Measurements from ENCODE around the gene HAND2. TPM values are rescaled to one million over a fixed set of nuclear protein-coding genes. Genes with fewer than 3 reads are reported as not detected.

HAND2 gene
- total RNA-seq, 6 experiments from 2014 or later: 2.1 to 11.2 (median 6.2) TPM

GRCh38 chr4:173531086-173531965 lies 1.3 kb upstream of the HAND2 start:
- Histone ChIP-seq H3K27me3 (peaks cover 0 to 57% of the 10 kb centered on the region in 2 donors), H3K4me3 (peak overlapping the region; percentile 12 to 35 (median 25)), H3K4me1 (peaks cover 0 to 7% (median 0%) of the 10 kb centered on the region in 4 donors), H3K36me3 (no peaks in the 10 kb centered on the region), H3K9me3 (no peaks in the 10 kb centered on the region), H3K27ac (peak overlapping the region; percentile 37 to 63 (median 61))
- ATAC-seq (no peak), DNase-seq (no peak)
- intact Hi-C loops (cut with DNase I): no loop called here
- TF ChIP-seq POLR2A (IDR thresholded peaks at IDR 0.05) (no peak), CTCF (IDR thresholded peaks at IDR 0.05) (no peak)
- WGBS (ENCODE audit: insufficient coverage, low coverage, low lambda C conversion rate, missing lambda C conversion rate): 8% methylated on average over 30 of the region's 52 CpGs

GRCh38 chr4:173530326-173531085 lies 477 bp upstream of the HAND2 start:
- ATAC-seq: no peak

GRCh38 chr4:173528378-173529321 lies 1.4 kb downstream of the HAND2 start:
- TF ChIP-seq POLR2A (IDR thresholded peaks at IDR 0.05): no peak
- TF ChIP-seq CTCF (IDR thresholded peaks at IDR 0.05): no peak
- WGBS (ENCODE audit: insufficient coverage, low coverage, low lambda C conversion rate, missing lambda C conversion rate): 6% methylated on average over 27 of the region's 75 CpGs
- Histone ChIP-seq H3K9me3 (no peaks in the 10 kb centered on the region), H3K4me3 (peak overlapping the region; percentile 14 to 40 (median 23)), H3K27me3 (peaks cover 0 to 58% of the 10 kb centered on the region in 2 donors), H3K27ac (peak overlapping the region; percentile 49 to 70 (median 56)), H3K4me1 (peaks cover 0 to 7% (median 0%) of the 10 kb centered on the region in 4 donors), H3K36me3 (no peaks in the 10 kb centered on the region)
- intact Hi-C loops (cut with DNase I): no loop called here
- DNase-seq (no peak), ATAC-seq (no peak)

More at GRCh38 chr4:173530326-173531085, 477 bp upstream of the HAND2 start:
- Histone ChIP-seq H3K27ac (peak overlapping the region; percentile 37 to 63 (median 61)), H3K36me3 (no peaks in the 10 kb centered on the region), H3K4me1 (peaks cover 0 to 7% (median 0%) of the 10 kb centered on the region in 4 donors), H3K4me3 (peak overlapping the region in 2 of 3 donors; percentile 25 to 35), H3K9me3 (no peaks in the 10 kb centered on the region), H3K27me3 (peaks cover 0 to 56% of the 10 kb centered on the region in 2 donors)
- 2% methylated on average over 29 of the region's 34 CpGs for WGBS (ENCODE audit: insufficient coverage, low coverage, low lambda C conversion rate, missing lambda C conversion rate)
- intact Hi-C loops (cut with DNase I): no loop called here
- DNase-seq: no peak
- TF ChIP-seq CTCF (IDR thresholded peaks at IDR 0.05) (no peak), POLR2A (IDR thresholded peaks at IDR 0.05) (no peak)
